SK-N-DZ (cell line): ENCODE data around the gene HES3.
A peak's percentile ranks its signal among the peaks of the same experiment; 100 is the strongest.

ENCODE experiments used
- DNase-seq: peaks from one replicate; pipeline ENCODE4 v3.0.0-alpha.2; 2015; ENCODE audit warnings: low spot score

HES3 gene

DNA sequence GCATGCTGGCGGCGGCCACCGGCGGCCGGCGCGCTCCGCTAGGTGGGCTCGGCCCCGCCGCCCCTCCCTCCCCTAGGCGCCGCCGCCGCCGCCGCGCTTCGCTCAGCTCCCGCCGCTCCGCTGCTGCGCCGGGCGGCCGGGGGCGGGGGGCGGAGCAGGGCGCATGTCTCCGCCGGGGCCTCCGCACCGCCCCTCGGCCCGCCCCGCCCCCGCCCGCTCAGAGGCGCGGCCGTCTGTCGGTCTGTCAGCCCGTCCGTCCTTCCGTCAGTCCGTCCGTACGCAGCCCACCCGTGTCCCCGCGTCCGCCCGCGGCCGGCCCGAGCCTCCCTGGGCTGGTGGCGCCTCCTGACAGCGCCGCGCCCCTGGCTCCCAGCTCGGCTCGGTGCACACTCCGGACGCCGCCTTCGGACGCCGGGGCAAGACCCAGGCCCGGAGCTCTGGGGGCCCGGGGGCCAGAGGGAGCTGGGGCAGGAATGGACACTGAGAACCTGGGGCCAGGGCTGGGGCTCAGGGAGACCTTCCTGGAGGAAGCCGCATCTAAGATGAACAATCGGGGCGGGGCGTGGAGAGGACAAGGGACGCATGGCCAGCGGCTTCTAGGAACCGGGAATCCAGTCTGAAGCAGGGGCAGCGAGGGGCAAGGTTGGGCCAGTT is 17.1 kb downstream of the HES3 start, which contains the start of gene GPR153:
TSS of gene GPR153 (minus strand) at position 138 of the 654 bp plus-strand sequence. CDS start 6,193 bp downstream, outside the sequence.
- DNase-seq = peak; percentile 42

GRCh38 chr1:6261615-6261995 is 17.6 kb downstream of the HES3 start:
- peak; percentile 43 for DNase-seq

GRCh38 chr1:6262555-6263420 is 18.8 kb downstream of the HES3 start:
- no peak for DNase-seq

GRCh38 chr1:6263716-6264115 is 19.7 kb downstream of the HES3 start:
- no peak for DNase-seq

DNA sequence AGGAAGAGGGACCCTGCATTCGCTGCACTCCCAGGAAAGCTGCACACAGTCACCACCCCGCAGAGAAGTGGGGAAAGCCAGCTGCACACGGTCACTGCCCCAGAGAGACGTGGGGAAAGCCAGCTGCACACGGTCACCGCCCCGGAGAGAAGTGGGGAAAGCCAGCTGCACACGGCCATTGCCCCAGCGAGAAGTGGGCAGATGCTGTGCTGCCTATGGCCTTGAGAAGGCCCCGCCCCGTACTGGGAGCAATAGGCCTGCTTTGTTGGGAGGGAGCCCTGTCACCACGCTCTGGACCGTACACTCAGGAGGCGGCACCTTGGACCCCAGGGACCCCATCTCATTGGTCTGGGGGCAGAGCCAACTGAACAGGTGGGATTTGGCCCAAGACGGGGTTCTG is 21.2 kb downstream of the HES3 start:
- DNase-seq = no peak

DNA sequence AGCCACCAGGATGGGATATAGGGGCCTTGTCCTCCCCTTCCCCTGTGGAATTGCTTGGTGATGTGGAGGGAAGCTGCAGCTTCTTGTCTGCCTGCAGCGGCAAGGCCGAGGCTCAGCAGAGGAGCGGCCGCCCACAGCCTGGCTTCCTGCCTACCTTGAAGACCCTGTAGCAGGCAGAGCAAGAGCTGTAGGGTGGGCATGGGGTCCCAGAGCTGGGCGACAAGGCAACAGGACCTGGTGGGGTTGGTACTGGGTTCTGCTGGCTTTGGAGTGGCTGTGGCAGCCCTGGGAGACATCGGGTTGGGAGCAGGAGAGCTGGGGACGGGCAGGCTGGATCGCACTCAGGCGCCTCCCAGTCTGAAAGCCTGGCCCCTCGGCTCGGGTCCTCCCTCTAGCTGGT is 22.7 kb downstream of the HES3 start:
- no peak for DNase-seq

DNA sequence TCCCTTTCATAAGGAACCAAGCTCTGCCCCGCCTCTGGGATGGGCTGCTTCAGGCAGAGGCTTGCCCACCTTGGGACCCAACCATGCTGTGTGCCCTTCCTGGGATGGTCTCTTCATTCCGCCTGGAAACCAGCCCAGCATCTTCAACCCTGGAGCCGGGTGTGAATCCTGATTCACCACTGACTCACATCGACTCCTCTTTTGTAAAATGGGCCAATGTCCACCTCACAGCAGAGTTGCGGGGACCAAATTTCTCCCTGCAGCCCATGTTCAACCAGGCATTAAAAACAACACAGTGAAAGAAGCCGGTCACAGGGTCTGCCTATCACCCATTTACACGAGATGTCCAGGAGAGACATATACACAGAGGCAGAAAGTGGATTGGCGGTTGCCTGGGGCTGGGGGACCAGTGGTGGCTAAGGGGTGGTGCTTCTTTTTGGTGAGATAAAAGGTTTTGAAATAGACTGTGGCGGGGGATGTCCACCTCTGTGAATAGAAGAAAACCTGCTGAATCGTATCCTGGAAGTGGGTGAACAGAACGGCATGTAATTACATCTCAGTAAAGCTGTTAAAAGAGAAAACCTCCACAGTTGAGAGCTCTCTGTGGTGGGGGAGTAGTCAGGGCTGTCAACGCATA is 23.8 kb downstream of the HES3 start:
- no peak for DNase-seq

GRCh38 chr1:6268415-6268814 is 24.4 kb downstream of the HES3 start:
- DNase-seq = no peak

DNA sequence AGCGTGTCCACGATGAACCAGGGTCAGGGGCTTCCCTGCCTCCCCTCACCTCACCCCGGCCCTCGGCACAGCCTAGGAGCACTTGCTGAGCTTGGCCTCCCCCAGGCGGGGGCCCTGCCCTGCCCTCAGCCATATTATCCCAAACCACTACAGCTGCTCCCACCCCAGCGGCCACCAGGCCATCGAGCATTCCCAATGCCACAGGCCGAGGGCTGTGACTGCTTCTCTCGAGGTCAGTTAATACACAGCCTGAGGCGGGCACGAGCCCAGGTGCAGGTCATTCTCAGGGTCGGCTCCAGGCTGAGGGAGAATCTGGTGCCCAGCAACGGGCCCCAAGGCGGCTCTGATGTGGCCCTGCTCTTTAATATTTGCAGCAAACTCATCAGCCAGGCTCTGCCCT is 25.3 kb downstream of the HES3 start:
- no peak for DNase-seq

GRCh38 chr1:6269720-6270400 is 25.9 kb downstream of the HES3 start:
- no peak for DNase-seq

- no peak for DNase-seq
These were observed 26.4 kb downstream of the HES3 start for GRCh38 chr1:6270401-6270800.

GRCh38 chr1:6271006-6271405 is 27.0 kb downstream of the HES3 start:
- no peak for DNase-seq

DNA sequence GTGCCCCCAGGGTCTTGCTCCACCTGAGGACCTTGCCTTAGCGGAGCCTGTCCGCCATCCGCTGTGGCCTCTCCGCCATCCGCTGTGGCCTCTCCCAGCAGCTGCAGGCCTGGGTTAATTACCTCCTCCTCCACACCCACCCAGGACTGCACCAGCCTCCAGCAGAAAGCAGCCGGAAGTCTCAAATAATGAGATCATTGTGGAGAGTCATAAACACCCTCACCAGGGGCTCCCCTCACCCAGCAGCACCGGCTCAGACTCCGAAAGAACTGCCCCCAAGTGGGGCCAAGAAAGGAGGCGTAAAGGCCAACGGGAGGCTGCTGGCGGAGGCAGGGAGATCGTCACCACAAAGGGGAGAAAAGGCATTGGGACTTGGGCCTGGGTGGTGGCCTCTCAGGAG is 27.6 kb downstream of the HES3 start:
- no peak for DNase-seq

- DNase-seq = no peak
These were observed 28.5 kb downstream of the HES3 start for GRCh38 chr1:6272452-6272851.

GRCh38 chr1:6272868-6273267 is 28.9 kb downstream of the HES3 start:
- DNase-seq = no peak

- no peak for DNase-seq
These were observed 29.5 kb downstream of the HES3 start for GRCh38 chr1:6273380-6273891.

- no peak for DNase-seq
These were observed 30.1 kb downstream of the HES3 start for GRCh38 chr1:6274102-6274501.

GRCh38 chr1:6274622-6275139 is 30.7 kb downstream of the HES3 start:
- DNase-seq = no peak

GRCh38 chr1:6275826-6276782 is 32.1 kb downstream of the HES3 start:
- peak; percentile 45 for DNase-seq

GRCh38 chr1:6276811-6277555 is 33.0 kb downstream of the HES3 start:
- DNase-seq = no peak
